NCI-H2227 treated with DMSO at 0.1 percent for 48 hours (cell line): ENCODE data around the gene CD69.

ENCODE experiments used
- DNase-seq: peaks from one replicate; lab custom pipeline; 2025; lab: John Stamatoyannopoulos, UW

The CD69 gene

DNA sequence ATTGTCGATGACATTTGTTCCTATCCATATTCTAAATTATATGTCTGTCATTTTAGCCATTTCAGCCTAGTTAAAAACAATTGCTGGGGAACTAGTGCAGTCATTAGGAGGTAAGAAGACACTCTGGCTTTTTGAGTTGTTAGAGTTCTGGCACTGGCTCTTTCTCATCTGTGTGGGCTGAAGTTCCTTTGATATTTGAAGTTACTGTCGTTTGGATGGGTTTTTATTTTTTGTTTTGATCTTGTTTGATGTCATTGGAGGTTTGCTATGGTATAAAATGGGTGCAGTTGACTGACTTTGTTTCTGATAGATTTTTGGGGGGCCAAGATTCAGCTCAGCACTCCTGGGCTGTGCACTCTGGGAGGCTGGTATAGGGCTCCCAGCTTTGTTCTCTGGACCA lies 20.7 kb upstream of the CD69 start:
- DNase-seq = no peak

GRCh38 chr12:9779209-9779608 lies 18.5 kb upstream of the CD69 start:
- DNase-seq = no peak

GRCh38 chr12:9776781-9777180 lies 16.1 kb upstream of the CD69 start:
- no peak for DNase-seq

GRCh38 chr12:9773216-9773877 lies 12.6 kb upstream of the CD69 start:
- DNase-seq = no peak

- DNase-seq = no peak
Observed at GRCh38 chr12:9763025-9763424, 2.3 kb upstream of the CD69 start.

GRCh38 chr12:9762369-9762768 lies 1.7 kb upstream of the CD69 start:
- DNase-seq = no peak

DNA sequence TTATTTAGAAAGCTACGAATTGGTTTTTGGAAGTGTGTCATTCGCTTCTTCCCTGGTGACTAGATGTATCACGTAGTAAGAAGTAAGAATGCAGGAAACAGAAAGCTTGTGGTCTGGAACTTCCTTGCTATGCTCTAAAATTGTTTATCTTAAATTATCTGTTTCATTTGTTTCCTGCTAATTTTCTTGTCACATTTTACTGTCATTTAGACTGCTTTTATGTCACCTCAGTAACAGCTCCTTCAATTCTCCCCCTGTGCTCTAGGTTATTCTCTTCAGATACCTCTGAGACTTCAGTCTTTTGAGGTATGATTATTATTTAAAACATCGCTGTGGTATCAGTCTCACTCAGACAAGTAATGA lies 699 bp upstream of the CD69 start:
- no peak for DNase-seq

- DNase-seq = no peak
Observed at GRCh38 chr12:9760120-9760519, 581 bp downstream of the CD69 start.

DNA sequence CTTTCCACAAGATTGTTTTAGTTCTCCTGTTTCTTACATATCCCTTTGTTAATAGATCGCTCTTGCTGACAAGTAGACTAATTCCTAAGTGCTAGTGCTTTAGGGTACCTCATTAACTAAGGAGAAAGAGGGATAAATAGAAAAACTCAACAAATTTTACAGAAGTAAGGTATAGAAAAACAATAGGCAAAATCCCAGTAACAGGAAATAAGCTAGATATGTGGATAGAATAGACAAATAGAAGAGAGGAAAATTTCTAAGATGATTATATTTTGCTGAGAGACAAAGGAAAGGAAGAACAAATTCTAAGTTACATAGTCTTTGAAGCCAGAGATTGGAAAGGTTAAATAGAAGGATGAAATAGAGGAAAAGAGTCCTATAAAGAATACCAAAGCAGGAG lies 1.0 kb downstream of the CD69 start:
- no peak for DNase-seq

DNA sequence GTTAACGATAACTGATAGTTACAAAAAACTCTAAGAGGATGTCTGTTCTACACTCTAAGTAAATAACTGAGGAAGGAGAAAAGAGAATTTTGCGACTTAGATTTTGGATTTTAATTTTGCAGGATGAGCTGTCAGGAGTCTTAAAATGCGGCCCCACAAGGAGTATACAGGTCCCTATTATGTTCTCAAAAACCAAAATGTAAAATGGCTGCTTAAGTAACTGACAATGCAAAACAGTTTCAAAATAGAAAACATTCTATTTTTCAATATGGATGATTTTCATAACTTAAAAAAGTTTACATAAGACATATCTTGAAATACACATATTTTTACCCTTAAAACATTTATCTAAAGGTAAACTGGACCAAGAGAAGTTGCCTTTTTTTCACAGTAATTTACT lies 2.6 kb downstream of the CD69 start:
- DNase-seq = no peak

- DNase-seq = no peak
Observed at GRCh38 chr12:9757433-9758025, 3.2 kb downstream of the CD69 start.

DNA sequence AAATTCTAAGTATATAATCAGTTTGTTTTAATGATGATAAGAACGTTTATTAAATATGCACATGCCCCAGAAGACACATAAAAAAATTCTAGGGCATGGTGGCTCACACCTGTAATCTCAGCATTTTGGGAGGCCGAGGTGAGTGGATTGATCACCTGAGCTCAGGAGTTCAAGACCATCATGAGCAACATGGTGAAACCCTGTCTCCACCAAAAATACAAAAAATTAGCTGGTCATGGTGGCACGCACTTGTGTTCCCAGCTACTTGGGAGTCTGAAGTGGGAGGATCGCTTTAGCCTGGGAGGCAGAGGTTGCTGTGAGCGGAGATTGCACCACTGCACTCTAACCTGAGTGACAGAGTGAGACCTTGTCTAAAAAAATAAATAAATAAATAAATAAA lies 4.0 kb downstream of the CD69 start:
- DNase-seq = no peak

- DNase-seq = no peak
Observed at GRCh38 chr12:9756170-9756569, 4.5 kb downstream of the CD69 start.

DNA sequence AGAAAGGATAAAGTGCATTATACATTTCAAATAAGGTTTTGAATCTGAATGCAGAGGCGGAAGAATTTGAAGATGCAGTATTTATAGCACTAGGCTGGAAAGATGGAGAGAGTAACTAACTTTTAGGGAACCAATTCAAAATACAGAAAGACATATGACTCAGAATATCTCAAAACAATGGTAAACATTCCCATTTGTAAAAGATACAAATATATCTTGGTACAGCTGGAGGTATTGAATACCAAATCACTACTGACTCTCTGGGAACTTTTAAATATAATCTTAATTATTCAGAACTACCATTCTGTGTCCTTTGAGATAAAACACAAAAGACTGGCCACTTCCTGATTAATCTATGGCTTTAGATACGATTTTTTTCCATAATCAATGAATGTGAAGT lies 5.1 kb downstream of the CD69 start:
- no peak for DNase-seq

- DNase-seq = no peak
Observed at GRCh38 chr12:9755035-9755434, 5.7 kb downstream of the CD69 start.

- DNase-seq = no peak
Observed at GRCh38 chr12:9754099-9754927, 6.4 kb downstream of the CD69 start.

DNA sequence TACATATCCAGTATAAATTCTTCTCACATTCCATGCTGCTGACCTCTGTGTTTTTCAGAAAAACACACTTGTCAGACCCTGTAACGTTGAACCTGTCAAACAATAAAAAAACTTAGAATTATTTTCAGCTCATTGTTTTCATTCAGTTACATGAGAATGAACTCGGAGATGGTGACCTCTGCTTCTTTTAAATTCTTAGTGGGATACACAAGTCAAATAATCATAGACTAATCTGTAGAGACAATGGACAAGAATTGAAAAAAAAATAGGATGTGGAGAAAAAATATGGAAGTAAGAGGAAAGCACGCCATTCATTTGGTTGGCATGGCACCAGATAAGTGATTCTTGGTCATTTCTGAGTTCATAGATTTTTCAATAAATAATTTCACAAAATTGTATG lies 7.2 kb downstream of the CD69 start:
- no peak for DNase-seq

DNA sequence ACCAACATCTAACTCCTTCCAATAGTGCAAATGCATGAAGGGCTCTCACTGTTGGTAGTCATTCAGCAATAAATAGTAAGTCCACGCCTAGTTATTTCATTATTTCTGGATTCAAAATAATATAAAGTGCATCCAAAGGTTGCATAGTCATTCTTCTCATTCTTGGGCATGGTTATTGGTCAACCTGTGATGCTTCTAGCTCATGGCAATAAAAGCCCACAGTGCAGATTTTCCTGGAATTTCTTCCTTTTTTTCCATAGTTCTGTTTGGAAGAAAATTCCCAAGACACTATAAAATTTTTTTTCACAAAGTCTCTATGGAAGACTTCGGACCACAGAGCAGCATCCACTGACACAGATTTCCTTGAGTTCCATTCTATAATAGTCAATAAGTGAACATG lies 7.6 kb downstream of the CD69 start:
- no peak for DNase-seq

- no peak for DNase-seq
Observed at GRCh38 chr12:9752145-9752933, 8.4 kb downstream of the CD69 start.

GRCh38 chr12:9751204-9752144 lies 9.2 kb downstream of the CD69 start:
- no peak for DNase-seq
